Measurements from ENCODE around the gene DLG2.

DNA sequence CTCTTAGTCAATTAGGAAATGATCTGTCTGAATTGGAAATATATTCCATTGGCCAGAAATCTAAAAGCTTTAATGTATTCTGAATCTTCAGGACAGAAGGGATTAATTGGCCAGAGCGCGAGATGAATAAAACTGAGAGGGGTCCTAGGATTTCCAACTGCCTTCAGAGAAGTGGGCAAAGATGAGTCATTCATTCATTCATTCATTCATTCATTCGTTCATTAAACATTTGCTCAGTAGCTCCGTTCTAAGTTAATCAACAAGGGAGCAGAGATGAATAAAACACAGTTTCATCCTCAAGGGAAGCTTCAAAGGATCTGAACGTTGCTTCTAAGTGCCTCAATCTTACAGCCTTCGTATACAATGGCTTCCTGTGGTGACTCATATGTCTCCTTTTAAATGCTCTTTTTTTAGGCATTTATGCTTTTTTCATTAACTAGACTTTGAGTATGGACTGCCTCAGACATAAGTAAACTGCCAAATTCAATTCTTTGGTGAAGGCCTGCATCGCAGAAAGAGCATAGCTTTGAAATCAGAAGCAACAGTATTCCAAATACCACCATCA, 1803.6 kb downstream of the DLG2 start:
- TF ChIP-seq POLR2A (IDR thresholded peaks at IDR 0.05) (no peak), CTCF (IDR thresholded peaks at IDR 0.05) (no peak)
